GM19372 (cell line): ENCODE data around the gene LINC01488.

Experiments
- ATAC-seq: cut with Tn5 transposase; IDR thresholded peaks from one replicate; pipeline ENCODE4 v1.9.1; 2021; ENCODE audit warnings: mild to moderate bottlenecking, low read depth, moderate library complexity; ENCODE audit not compliant: unreplicated experiment

The LINC01488 gene

GRCh38 chr11:69475141-69475865 lies 6.2 kb upstream of the LINC01488 start:
- no peak for ATAC-seq

- ATAC-seq: no peak
These were observed 5.5 kb upstream of the LINC01488 start for GRCh38 chr11:69475866-69476471.

- no peak for ATAC-seq
These were observed 4.9 kb upstream of the LINC01488 start for GRCh38 chr11:69476509-69476961.

GRCh38 chr11:69477086-69477485 lies 4.4 kb upstream of the LINC01488 start:
- ATAC-seq: no peak

GRCh38 chr11:69479591-69480271 lies 1.7 kb upstream of the LINC01488 start:
- no peak for ATAC-seq

- no peak for ATAC-seq
These were observed 693 bp upstream of the LINC01488 start for GRCh38 chr11:69480547-69481392.

GRCh38 chr11:69482322-69482721 lies 859 bp downstream of the LINC01488 start:
- no peak for ATAC-seq

GRCh38 chr11:69483170-69483569 lies 1.7 kb downstream of the LINC01488 start:
- no peak for ATAC-seq

- no peak for ATAC-seq
These were observed 2.4 kb downstream of the LINC01488 start for GRCh38 chr11:69483691-69484426.

GRCh38 chr11:69484427-69485259 lies 3.2 kb downstream of the LINC01488 start:
- no peak for ATAC-seq

GRCh38 chr11:69485337-69486041 lies 4.0 kb downstream of the LINC01488 start:
- ATAC-seq: no peak

GRCh38 chr11:69486056-69486772 lies 4.8 kb downstream of the LINC01488 start:
- ATAC-seq: no peak

- no peak for ATAC-seq
These were observed 5.4 kb downstream of the LINC01488 start for GRCh38 chr11:69486773-69487291.

GRCh38 chr11:69487391-69487790 lies 5.9 kb downstream of the LINC01488 start:
- ATAC-seq: no peak

- ATAC-seq: no peak
These were observed 6.5 kb downstream of the LINC01488 start for GRCh38 chr11:69487849-69488542.

- ATAC-seq: no peak
These were observed 7.1 kb downstream of the LINC01488 start for GRCh38 chr11:69488543-69488940.
